HEK293 (cell line): ENCODE measurements around the gene FEZ2.

Experiments
- CTCF ChIA-PET: fragments of 350-600 bp; formaldehyde crosslinking; extraction: SDS; loops from one replicate; lab custom pipeline; 2021; ENCODE audit warnings: antibody characterized with exemption; lab: Yijun Ruan, JAX
- POLR2A ChIA-PET: fragments of 300-600 bp; formaldehyde crosslinking; extraction: SDS; loops from one replicate; lab custom pipeline; 2020; ENCODE audit warnings: antibody characterized with exemption, inconsistent platforms; lab: Yijun Ruan, JAX
- H3K27ac ChIP-seq: fragments of 200-500 bp; sonication (Bioruptor generic); 2 replicates; pipeline ENCODE4 v1.5.1; 2014; ENCODE audit warnings: low read depth, low read length, control low read depth, inconsistent platforms; ENCODE audit errors: extremely low read depth
- H3K36me3 ChIP-seq, 2 experiments: fragments of 200-500 bp in 1 of 2; sonication (Bioruptor generic) in 1 of 2; 1 replicate in 1 of 2; 2 replicates in 1 of 2; pipeline ENCODE4 v1.5.1; 2014 to 2017; ENCODE audit warnings: inconsistent platforms in 2 of 2, low read length in 2 of 2; ENCODE audit not compliant: control insufficient read depth in 2 of 2, insufficient read depth in 1 of 2
- H3K4me1 ChIP-seq: fragments of 200-500 bp; sonication (Bioruptor generic); 2 replicates; pipeline ENCODE4 v1.5.1; 2014; ENCODE audit warnings: mild to moderate bottlenecking, low read length, inconsistent platforms; ENCODE audit not compliant: control insufficient read depth, insufficient read depth
- H3K4me3 ChIP-seq: 2 replicates; pipeline ENCODE4 v1.5.1; 2011; ENCODE audit warnings: low read depth, mild to moderate bottlenecking, control low read depth, low read length, moderate library complexity
- H3K9me3 ChIP-seq: fragments of 200-500 bp; sonication (Bioruptor generic); 2 replicates; pipeline ENCODE4 v1.5.1; 2014; ENCODE audit warnings: low read depth, low read length, inconsistent platforms; ENCODE audit not compliant: control insufficient read depth, insufficient read depth
- PBX3 ChIP-seq: sonication (generic); formaldehyde crosslinking; IDR thresholded peaks from 2 replicates; pipeline ENCODE4 v1.8.1; 2022; ENCODE audit warnings: mild to moderate bottlenecking, moderate library complexity, missing genetic modification reagents
- YY2 ChIP-seq: fragments of 450-650 bp; formaldehyde crosslinking; IDR thresholded peaks from 2 replicates; pipeline ENCODE4 v1.5.1; 2016; ENCODE audit warnings: missing biosample characterization, missing genetic modification characterization
- ZBTB1 ChIP-seq: fragments of 450-650 bp; formaldehyde crosslinking; IDR thresholded peaks from 2 replicates; pipeline ENCODE4 v1.5.1; 2016; ENCODE audit warnings: missing biosample characterization, missing genetic modification characterization
- ZBTB8A ChIP-seq: fragments of 450-650 bp; formaldehyde crosslinking; IDR thresholded peaks from 2 replicates; pipeline ENCODE4 v1.5.1; 2016; ENCODE audit warnings: missing biosample characterization, missing genetic modification characterization
- ZNF146 ChIP-seq: fragments of 450-650 bp; formaldehyde crosslinking; IDR thresholded peaks from 2 replicates; pipeline ENCODE4 v1.5.1; 2016; ENCODE audit warnings: missing biosample characterization, missing genetic modification characterization
- ZNF274 ChIP-seq, 2 experiments: fragments of 200-500 bp in 1 of 2; fragments of 450-650 bp in 1 of 2; sonication (Bioruptor generic) in 1 of 2; formaldehyde crosslinking in 1 of 2; IDR thresholded peaks; 2 replicates each; pipeline versions ENCODE4 v1.5.1 to v1.6.1; 2014 to 2016; ENCODE audit warnings: borderline replicate concordance in 1 of 2, inconsistent platforms in 1 of 2, low read length in 1 of 2, missing biosample characterization in 1 of 2, missing genetic modification characterization in 1 of 2
- ZNF280C ChIP-seq: fragments of 450-650 bp; formaldehyde crosslinking; IDR thresholded peaks from 2 replicates; pipeline ENCODE4 v1.5.1; 2016; ENCODE audit warnings: missing biosample characterization, missing genetic modification characterization
- ZNF394 ChIP-seq: fragments of 450-650 bp; formaldehyde crosslinking; IDR thresholded peaks from 2 replicates; pipeline ENCODE4 v1.5.1; 2016; ENCODE audit warnings: missing biosample characterization, missing genetic modification characterization, mild to moderate bottlenecking, moderate library complexity, borderline replicate concordance
- ZNF426 ChIP-seq: fragments of 450-650 bp; formaldehyde crosslinking; IDR thresholded peaks from 2 replicates; pipeline ENCODE4 v1.5.1; 2017; ENCODE audit warnings: missing biosample characterization, missing genetic modification characterization, mild to moderate bottlenecking, inconsistent platforms, moderate library complexity
- ZNF433 ChIP-seq: fragments of 450-650 bp; formaldehyde crosslinking; IDR thresholded peaks from 2 replicates; pipeline ENCODE4 v1.5.1; 2016; ENCODE audit warnings: missing biosample characterization, missing genetic modification characterization, low read depth
- ZNF521 ChIP-seq: fragments of 450-650 bp; formaldehyde crosslinking; IDR thresholded peaks from 2 replicates; pipeline ENCODE4 v1.5.1; 2017; ENCODE audit warnings: missing biosample characterization, mild to moderate bottlenecking, missing genetic modification characterization
- ZNF585B ChIP-seq: fragments of 450-650 bp; formaldehyde crosslinking; IDR thresholded peaks from 2 replicates; pipeline ENCODE4 v1.5.1; 2016; ENCODE audit warnings: missing biosample characterization, missing genetic modification characterization
- ZNF645 ChIP-seq: fragments of 450-650 bp; formaldehyde crosslinking; IDR thresholded peaks from 2 replicates; pipeline ENCODE4; 2016; ENCODE audit warnings: missing biosample characterization, missing genetic modification characterization
- ZNF843 ChIP-seq: fragments of 450-650 bp; formaldehyde crosslinking; IDR thresholded peaks from 2 replicates; pipeline ENCODE4 v1.5.1; 2016; ENCODE audit warnings: missing biosample characterization, missing genetic modification characterization
- TF ChIP-seq, protein P1 (sequence below): fragments of 450-650 bp; formaldehyde crosslinking; IDR thresholded peaks from 2 replicates; pipeline ENCODE4 v1.5.1; 2016; ENCODE audit warnings: missing biosample characterization, missing genetic modification characterization, borderline replicate concordance
- TF ChIP-seq, protein P2 (sequence below): fragments of 450-650 bp; formaldehyde crosslinking; IDR thresholded peaks from 2 replicates; pipeline ENCODE4 v1.5.0; 2017; ENCODE audit warnings: missing biosample characterization, missing genetic modification characterization, borderline replicate concordance

Gene FEZ2

GRCh38 chr2:36560726-36561125 is 37.2 kb downstream of the FEZ2 start:
- Histone ChIP-seq H3K36me3 (peaks cover 0 to 10% of the 10 kb centered on the region in 2 experiments; a peak in 1 of 3 replicates), H3K4me3 (no peak overlapping the region), H3K27ac (no peak overlapping the region), H3K9me3 (no peaks in the 10 kb centered on the region), H3K4me1 (peaks cover 2% of the 10 kb centered on the region; the same call in 1 of the 2 replicates)
- CTCF ChIA-PET = interaction anchor here (0.6 kb wide), 1 partner anchor 101 kb away, joined by 3 read pairs; no protein-coding TSS in a partner anchor
- TF ChIP-seq ZNF843 (tag by site-specific recombination) = no peak
- TF ChIP-seq ZNF521 (tag by site-specific recombination) = no peak
- TF ChIP-seq, protein P1, sequence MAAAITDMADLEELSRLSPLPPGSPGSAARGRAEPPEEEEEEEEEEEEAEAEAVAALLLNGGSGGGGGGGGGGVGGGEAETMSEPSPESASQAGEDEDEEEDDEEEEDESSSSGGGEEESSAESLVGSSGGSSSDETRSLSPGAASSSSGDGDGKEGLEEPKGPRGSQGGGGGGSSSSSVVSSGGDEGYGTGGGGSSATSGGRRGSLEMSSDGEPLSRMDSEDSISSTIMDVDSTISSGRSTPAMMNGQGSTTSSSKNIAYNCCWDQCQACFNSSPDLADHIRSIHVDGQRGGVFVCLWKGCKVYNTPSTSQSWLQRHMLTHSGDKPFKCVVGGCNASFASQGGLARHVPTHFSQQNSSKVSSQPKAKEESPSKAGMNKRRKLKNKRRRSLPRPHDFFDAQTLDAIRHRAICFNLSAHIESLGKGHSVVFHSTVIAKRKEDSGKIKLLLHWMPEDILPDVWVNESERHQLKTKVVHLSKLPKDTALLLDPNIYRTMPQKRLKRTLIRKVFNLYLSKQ (tag by site-specific recombination) = no peak
- TF ChIP-seq ZNF585B = no peak
- no peak for TF ChIP-seq ZNF280C (tag by site-specific recombination)
- POLR2A ChIA-PET = no interaction called here

DNA sequence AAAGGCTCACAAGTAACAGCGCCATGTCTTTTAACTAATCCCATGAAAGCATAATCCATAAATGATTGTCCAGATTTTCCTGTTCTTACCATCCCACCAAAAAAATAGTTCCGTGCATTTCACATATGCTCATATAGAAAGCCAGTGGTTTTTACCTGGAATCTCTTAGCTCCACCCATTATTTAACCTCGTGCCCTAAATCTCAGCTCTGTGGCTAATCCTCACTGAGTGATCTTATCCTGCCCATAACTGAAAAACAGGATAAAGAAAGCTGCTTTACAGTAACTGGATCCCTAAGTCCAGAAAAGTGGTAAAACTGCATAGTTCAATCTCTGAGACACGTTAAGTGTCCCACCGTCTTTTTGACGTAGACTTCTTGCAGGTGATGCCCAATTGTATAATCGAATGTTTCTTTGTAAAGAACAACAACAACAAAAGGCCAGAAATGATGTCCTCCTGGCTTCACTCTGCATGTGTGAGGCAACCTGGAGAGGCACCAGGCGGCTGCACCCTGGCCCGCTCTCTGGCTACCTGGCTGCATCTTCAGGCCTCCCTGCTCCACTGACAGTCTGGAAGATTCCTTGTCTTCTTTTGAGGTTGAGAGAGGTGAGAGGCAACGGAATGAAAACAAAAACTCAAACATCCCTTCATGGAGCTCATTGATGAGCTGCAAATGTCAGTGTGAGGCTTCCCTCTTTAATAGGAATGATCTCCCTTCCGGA is 38.6 kb downstream of the FEZ2 start:
- Histone ChIP-seq H3K4me1 (peaks cover 2% of the 10 kb centered on the region; the same call in 1 of the 2 replicates), H3K4me3 (no peak overlapping the region), H3K9me3 (no peaks in the 10 kb centered on the region), H3K36me3 (peaks cover 0 to 16% of the 10 kb centered on the region in 2 experiments; a peak in 1 of 3 replicates), H3K27ac (no peak overlapping the region)
- CTCF ChIA-PET = interaction anchor here (0.6 kb wide), 1 partner anchor 237 kb away, joined by 4 read pairs; no protein-coding TSS in a partner anchor
- POLR2A ChIA-PET = no interaction called here
- TF ChIP-seq ZNF645 (tag by site-specific recombination) (no peak), YY2 (tag by site-specific recombination) (no peak), PBX3 (CRISPR knock-in tag) (no peak), ZNF426 (tag by site-specific recombination) (no peak), ZNF274 (IDR thresholded peaks at IDR 0.05; ENCODE audit: low read length) (no peak), ZNF274 (tag by site-specific recombination; IDR thresholded peaks at IDR 0.05; ENCODE audit: borderline replicate concordance) (no peak), ZNF433 (tag by site-specific recombination) (no peak), ZNF146 (tag by site-specific recombination) (no peak), ZNF394 (tag by site-specific recombination) (no peak), ZBTB1 (tag by site-specific recombination) (no peak), ZBTB8A (no peak)
- TF ChIP-seq, protein P2, sequence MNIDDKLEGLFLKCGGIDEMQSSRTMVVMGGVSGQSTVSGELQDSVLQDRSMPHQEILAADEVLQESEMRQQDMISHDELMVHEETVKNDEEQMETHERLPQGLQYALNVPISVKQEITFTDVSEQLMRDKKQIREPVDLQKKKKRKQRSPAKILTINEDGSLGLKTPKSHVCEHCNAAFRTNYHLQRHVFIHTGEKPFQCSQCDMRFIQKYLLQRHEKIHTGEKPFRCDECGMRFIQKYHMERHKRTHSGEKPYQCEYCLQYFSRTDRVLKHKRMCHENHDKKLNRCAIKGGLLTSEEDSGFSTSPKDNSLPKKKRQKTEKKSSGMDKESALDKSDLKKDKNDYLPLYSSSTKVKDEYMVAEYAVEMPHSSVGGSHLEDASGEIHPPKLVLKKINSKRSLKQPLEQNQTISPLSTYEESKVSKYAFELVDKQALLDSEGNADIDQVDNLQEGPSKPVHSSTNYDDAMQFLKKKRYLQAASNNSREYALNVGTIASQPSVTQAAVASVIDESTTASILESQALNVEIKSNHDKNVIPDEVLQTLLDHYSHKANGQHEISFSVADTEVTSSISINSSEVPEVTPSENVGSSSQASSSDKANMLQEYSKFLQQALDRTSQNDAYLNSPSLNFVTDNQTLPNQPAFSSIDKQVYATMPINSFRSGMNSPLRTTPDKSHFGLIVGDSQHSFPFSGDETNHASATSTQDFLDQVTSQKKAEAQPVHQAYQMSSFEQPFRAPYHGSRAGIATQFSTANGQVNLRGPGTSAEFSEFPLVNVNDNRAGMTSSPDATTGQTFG (tag by site-specific recombination) = no peak
